HepG2 (cell line): ENCODE results near the gene GORASP2. TPM values are rescaled to one million over a fixed set of nuclear protein-coding genes. Genes with fewer than 3 reads are reported as not detected.

ENCODE experiments used
- ARID2 ChIP-seq: sonication (generic); formaldehyde crosslinking; IDR thresholded peaks from 2 replicates; pipeline ENCODE4 v1.8.1; 2022; ENCODE audit warnings: mild to moderate bottlenecking, missing genetic modification reagents, borderline replicate concordance
- DMAP1 ChIP-seq: IDR thresholded peaks from 2 replicates; pipeline ENCODE4 v1.6.1; 2016
- GATAD1 ChIP-seq: IDR thresholded peaks from 2 replicates; pipeline ENCODE4 v1.6.1; 2016; ENCODE audit warnings: missing genetic modification reagents, missing compliant biosample characterization
- HINFP ChIP-seq: sonication (generic); formaldehyde crosslinking; IDR thresholded peaks from 2 replicates; pipeline ENCODE4 v1.4.0; 2020; ENCODE audit warnings: low read depth, mild to moderate bottlenecking, missing genetic modification reagents
- KDM3A ChIP-seq: IDR thresholded peaks from 2 replicates; pipeline ENCODE4 v1.6.1; 2018; ENCODE audit warnings: low read depth, missing compliant biosample characterization
- MLX ChIP-seq: IDR thresholded peaks from 2 replicates; pipeline ENCODE4 v1.6.1; 2016
- NAIF1 ChIP-seq: sonication (generic); formaldehyde crosslinking; IDR thresholded peaks from 2 replicates; pipeline ENCODE4 v1.5.0; 2020; ENCODE audit warnings: mild to moderate bottlenecking, missing genetic modification reagents, borderline replicate concordance
- POLR2G ChIP-seq: fragments of 200-400 bp; formaldehyde crosslinking; IDR thresholded peaks from 2 replicates; pipeline ENCODE4 v1.6.1; 2018; ENCODE audit warnings: mild to moderate bottlenecking, low read depth, low read length, moderate library complexity
- SMYD3 ChIP-seq: sonication (generic); formaldehyde crosslinking; IDR thresholded peaks from 2 replicates; pipeline ENCODE4 v1.8.1; 2023; ENCODE audit warnings: mild to moderate bottlenecking, missing genetic modification reagents
- STAG1 ChIP-seq: sonication (generic); formaldehyde crosslinking; IDR thresholded peaks from 2 replicates; pipeline ENCODE4 v1.4.0; 2020; ENCODE audit warnings: missing genetic modification reagents
- TFAP4 ChIP-seq: sonication (generic); IDR thresholded peaks from 2 replicates; pipeline ENCODE4 v1.6.1; 2016; ENCODE audit warnings: low read depth, borderline replicate concordance
- TFE3 ChIP-seq: IDR thresholded peaks from 2 replicates; pipeline ENCODE4 v1.6.1; 2016
- THAP8 ChIP-seq: sonication (generic); formaldehyde crosslinking; IDR thresholded peaks from 2 replicates; pipeline ENCODE4 v1.5.1; 2020; ENCODE audit warnings: missing genetic modification reagents, mild to moderate bottlenecking, borderline replicate concordance
- TOE1 ChIP-seq: sonication (generic); formaldehyde crosslinking; IDR thresholded peaks from 2 replicates; pipeline ENCODE4 v1.4.0; 2020; ENCODE audit warnings: mild to moderate bottlenecking, missing genetic modification reagents
- ZNF331 ChIP-seq: sonication (generic); formaldehyde crosslinking; IDR thresholded peaks from 2 replicates; pipeline ENCODE4 v1.4.0; 2020; ENCODE audit warnings: missing genetic modification reagents
- ZNF335 ChIP-seq: sonication (generic); formaldehyde crosslinking; IDR thresholded peaks from 2 replicates; pipeline ENCODE4 v1.4.0; 2020; ENCODE audit warnings: missing genetic modification reagents
- ZNF354B ChIP-seq: sonication (generic); formaldehyde crosslinking; IDR thresholded peaks from 2 replicates; pipeline ENCODE4 v1.8.0; 2022; ENCODE audit warnings: mild to moderate bottlenecking, missing genetic modification reagents
- ZNF414 ChIP-seq: sonication (generic); formaldehyde crosslinking; IDR thresholded peaks from 2 replicates; pipeline ENCODE4 v1.5.0; 2020; ENCODE audit warnings: missing genetic modification reagents
- ZNF564 ChIP-seq: sonication (generic); formaldehyde crosslinking; IDR thresholded peaks from 2 replicates; pipeline ENCODE4 v1.8.1; 2023; ENCODE audit warnings: mild to moderate bottlenecking, missing genetic modification reagents
- ZXDC ChIP-seq: sonication (generic); formaldehyde crosslinking; IDR thresholded peaks from 2 replicates; pipeline ENCODE4 v1.5.0; 2020; ENCODE audit warnings: mild to moderate bottlenecking, missing genetic modification reagents
- polyA plus RNA-seq, 8 experiments: library from polyadenylated mRNA; depleted of rRNA in 3 of 8; stranded (reverse) in 7 of 8; unstranded in 1 of 8; fragments of >200 nt; fragmentation: Illumina TruSeq in 4 of 8; extraction: Trizol in 4 of 8; gene quantifications; 2 replicates each; pipeline versions ENCODE4 v1.2.1 to v1.2.3, GENCODE V29; 2011 to 2016; ENCODE audit warnings: low read depth in 4 of 8, missing spikeins in 1 of 8, mixed read lengths in 1 of 8; ENCODE audit not compliant: insufficient read depth in 1 of 8
- total RNA-seq, 5 experiments: library from RNA; depleted of rRNA; stranded (reverse); fragments of >200 nt; fragmentation: Illumina TruSeq; extraction: Trizol; gene quantifications; 2 replicates each; pipeline ENCODE4 v1.2.3, GENCODE V29; 2016; ENCODE audit warnings: low read depth in 1 of 5

The GORASP2 gene
- total and polyA plus RNA-seq, 2 of the 13 experiments (the other 11 are each of a cell fraction or from before 2014, with no cell fraction given), result 103 to 239 TPM

GRCh38 chr2:170928824-170929685, at the start of gene GORASP2 (continued):
- TF ChIP-seq ZNF414 (peak; percentile 53; the same call in 1 of the 2 replicates), STAG1 (CRISPR knock-in tag) (peak; percentile 69), SMYD3 (CRISPR knock-in tag) (peak; percentile 92), MLX (CRISPR knock-in tag) (peak; percentile 73), TOE1 (CRISPR knock-in tag) (peak; percentile 85; the same call in 1 of the 2 replicates), TFE3 (CRISPR knock-in tag) (peak; percentile 83), DMAP1 (CRISPR knock-in tag) (peak; percentile 99), ZNF354B (CRISPR knock-in tag) (peak; percentile 99), TFAP4 (peak; percentile 76; the same call in 1 of the 2 replicates), POLR2G (peak; percentile 96), ZNF335 (CRISPR knock-in tag) (no peak), ZNF331 (peak; percentile 97), ZNF564 (CRISPR knock-in tag) (peak; percentile 77), GATAD1 (peak; percentile 94), ARID2 (CRISPR knock-in tag) (peak; percentile 92), KDM3A (CRISPR knock-in tag) (peak; percentile 93; the same call in 1 of the 2 replicates), THAP8 (no peak), NAIF1 (CRISPR knock-in tag) (peak; percentile 91), HINFP (CRISPR knock-in tag) (peak; percentile 85), ZXDC (CRISPR knock-in tag) (peak; percentile 98)
